HL-60 (cell line): ENCODE measurements around the gene KRT34.
"Not testable (repeated sequence)": the region's sequence is repeated elsewhere in the genome, so short reads cannot be mapped to it uniquely, and the experiment has no call there.

Experiments used
- DNase-seq, 2 experiments: peaks; one replicate each; pipeline ENCODE4 v3.0.0-alpha.2; 2010 to 2020; ENCODE audit warnings: low read depth in 1 of 2, low spot score in 1 of 2
- H3K27ac ChIP-seq: fragments of 250-450 bp; sonication (Bioruptor Pico); replicated peaks from 2 replicates; pipeline ENCODE4 v1.5.1; 2020; ENCODE audit warnings: mild to moderate bottlenecking, moderate library complexity
- H3K27me3 ChIP-seq: fragments of 250-450 bp; sonication (Bioruptor Pico); 2 replicates; pipeline ENCODE4 v1.5.1; 2021; ENCODE audit warnings: mild to moderate bottlenecking, moderate library complexity; ENCODE audit not compliant: insufficient read depth, poor library complexity, severe bottlenecking
- H3K4me3 ChIP-seq: replicated peaks from 2 replicates; pipeline ENCODE4 v1.5.1; 2011; ENCODE audit warnings: mild to moderate bottlenecking, control low read depth, low read length; ENCODE audit not compliant: insufficient read depth
- GABPA ChIP-seq: IDR thresholded peaks from 2 replicates; pipeline ENCODE4 v1.6.1; 2012; ENCODE audit warnings: low read depth
- POLR2AphosphoS5 ChIP-seq: IDR thresholded peaks from 2 replicates; pipeline ENCODE4 v1.6.1; 2012; ENCODE audit warnings: low read depth
- SPI1 ChIP-seq: IDR thresholded peaks from 2 replicates; pipeline ENCODE4 v1.6.1; 2012; ENCODE audit warnings: low read depth, mild to moderate bottlenecking, borderline replicate concordance
- long read RNA-seq: library from polyadenylated mRNA; unstranded; transcript quantifications from one replicate; pipeline ENCODE4 v2.0.0, GENCODE V29; 2020
- TF ChIP-seq, protein P1 (sequence below): IDR thresholded peaks from one replicate; pipeline ENCODE4 v1.5.1; 2011; ENCODE audit warnings: low read length, control low read depth, inconsistent platforms; ENCODE audit not compliant: insufficient read depth
- TF ChIP-seq, protein P2 (sequence below): IDR thresholded peaks from 2 replicates; pipeline ENCODE4 v1.6.1; 2012; ENCODE audit warnings: low read depth; ENCODE audit not compliant: insufficient replicate concordance

Gene KRT34
- long read RNA-seq = 0 reads

DNA sequence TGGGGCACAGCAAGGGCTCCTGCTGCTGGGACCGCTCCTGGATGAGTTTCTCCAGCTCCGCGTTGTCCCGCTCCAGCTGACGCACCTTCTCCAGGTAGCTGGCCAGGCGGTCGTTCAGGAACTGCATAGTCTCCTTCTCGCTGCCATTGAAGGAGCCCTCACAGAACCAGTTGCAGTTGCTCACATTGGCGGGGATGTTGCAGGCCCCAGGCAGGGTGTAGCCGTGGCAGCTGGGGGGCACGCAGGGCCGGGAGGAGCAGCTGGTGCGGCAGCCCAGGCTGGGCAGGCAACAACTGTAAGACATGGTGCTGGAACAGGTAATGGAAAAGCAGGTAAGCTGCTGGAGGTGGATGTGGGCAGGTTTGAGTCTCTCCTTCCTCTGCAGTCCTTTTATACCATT is at the start of gene KRT34:
Gene KRT34 (minus strand): TSS at position 364 of the 400 bp plus-strand sequence. CDS start 60 bp downstream, at position 304.
- not testable (repeated sequence) for DNase-seq, H3K27me3 ChIP-seq, H3K4me3 ChIP-seq, H3K27ac ChIP-seq

DNA sequence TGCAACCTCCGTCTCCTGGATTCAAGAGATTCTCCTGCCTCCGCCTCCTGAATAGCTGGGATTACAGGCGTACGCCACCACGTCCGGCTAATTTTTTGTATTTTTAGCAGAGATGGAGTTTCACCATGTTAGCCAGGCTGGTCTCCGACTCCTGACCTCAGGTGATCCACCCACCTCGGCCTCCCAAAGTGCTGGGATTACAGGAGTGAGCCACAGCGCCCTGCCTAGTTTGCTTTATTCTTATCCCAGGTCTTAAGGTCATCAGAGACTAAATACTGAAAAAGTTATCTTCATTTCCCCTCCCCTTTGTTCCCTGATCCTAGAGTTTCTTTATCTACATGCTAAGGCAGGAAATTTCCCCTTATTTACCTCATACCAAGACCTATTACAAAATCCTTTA is 48.3 kb upstream of the KRT34 start:
- not testable (repeated sequence) for H3K27me3 ChIP-seq, H3K4me3 ChIP-seq, H3K27ac ChIP-seq, DNase-seq

DNA sequence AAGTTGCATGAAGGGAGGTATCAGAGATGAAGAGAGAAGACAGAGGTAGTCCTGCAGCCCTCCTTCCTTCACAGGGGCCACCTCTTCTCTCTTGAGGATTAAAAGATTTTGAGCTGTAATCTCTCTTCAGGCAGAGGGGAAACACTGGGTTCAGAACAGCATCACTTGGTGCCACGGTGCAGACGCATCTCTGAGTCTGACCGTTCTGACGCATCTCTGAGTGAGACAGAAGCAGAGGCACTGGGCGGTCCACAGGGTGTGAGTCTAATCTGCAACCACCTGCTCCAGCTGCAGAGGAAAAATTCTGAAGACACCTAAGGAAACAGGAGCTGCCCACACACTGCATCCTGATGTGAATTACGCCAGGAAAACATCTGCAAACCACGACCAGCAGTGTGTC is 47.6 kb upstream of the KRT34 start:
- Histone ChIP-seq H3K27ac (no peak overlapping the region), H3K27me3 (peaks cover 2% of the 10 kb centered on the region), H3K4me3 (no peak overlapping the region)
- DNase-seq = no peak
- TF ChIP-seq, protein P1, sequence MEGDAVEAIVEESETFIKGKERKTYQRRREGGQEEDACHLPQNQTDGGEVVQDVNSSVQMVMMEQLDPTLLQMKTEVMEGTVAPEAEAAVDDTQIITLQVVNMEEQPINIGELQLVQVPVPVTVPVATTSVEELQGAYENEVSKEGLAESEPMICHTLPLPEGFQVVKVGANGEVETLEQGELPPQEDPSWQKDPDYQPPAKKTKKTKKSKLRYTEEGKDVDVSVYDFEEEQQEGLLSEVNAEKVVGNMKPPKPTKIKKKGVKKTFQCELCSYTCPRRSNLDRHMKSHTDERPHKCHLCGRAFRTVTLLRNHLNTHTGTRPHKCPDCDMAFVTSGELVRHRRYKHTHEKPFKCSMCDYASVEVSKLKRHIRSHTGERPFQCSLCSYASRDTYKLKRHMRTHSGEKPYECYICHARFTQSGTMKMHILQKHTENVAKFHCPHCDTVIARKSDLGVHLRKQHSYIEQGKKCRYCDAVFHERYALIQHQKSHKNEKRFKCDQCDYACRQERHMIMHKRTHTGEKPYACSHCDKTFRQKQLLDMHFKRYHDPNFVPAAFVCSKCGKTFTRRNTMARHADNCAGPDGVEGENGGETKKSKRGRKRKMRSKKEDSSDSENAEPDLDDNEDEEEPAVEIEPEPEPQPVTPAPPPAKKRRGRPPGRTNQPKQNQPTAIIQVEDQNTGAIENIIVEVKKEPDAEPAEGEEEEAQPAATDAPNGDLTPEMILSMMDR = no peak
- TF ChIP-seq GABPA (no peak), SPI1 (no peak), POLR2AphosphoS5 (no peak)
- TF ChIP-seq, protein P2, sequence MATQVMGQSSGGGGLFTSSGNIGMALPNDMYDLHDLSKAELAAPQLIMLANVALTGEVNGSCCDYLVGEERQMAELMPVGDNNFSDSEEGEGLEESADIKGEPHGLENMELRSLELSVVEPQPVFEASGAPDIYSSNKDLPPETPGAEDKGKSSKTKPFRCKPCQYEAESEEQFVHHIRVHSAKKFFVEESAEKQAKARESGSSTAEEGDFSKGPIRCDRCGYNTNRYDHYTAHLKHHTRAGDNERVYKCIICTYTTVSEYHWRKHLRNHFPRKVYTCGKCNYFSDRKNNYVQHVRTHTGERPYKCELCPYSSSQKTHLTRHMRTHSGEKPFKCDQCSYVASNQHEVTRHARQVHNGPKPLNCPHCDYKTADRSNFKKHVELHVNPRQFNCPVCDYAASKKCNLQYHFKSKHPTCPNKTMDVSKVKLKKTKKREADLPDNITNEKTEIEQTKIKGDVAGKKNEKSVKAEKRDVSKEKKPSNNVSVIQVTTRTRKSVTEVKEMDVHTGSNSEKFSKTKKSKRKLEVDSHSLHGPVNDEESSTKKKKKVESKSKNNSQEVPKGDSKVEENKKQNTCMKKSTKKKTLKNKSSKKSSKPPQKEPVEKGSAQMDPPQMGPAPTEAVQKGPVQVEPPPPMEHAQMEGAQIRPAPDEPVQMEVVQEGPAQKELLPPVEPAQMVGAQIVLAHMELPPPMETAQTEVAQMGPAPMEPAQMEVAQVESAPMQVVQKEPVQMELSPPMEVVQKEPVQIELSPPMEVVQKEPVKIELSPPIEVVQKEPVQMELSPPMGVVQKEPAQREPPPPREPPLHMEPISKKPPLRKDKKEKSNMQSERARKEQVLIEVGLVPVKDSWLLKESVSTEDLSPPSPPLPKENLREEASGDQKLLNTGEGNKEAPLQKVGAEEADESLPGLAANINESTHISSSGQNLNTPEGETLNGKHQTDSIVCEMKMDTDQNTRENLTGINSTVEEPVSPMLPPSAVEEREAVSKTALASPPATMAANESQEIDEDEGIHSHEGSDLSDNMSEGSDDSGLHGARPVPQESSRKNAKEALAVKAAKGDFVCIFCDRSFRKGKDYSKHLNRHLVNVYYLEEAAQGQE = no peak

DNA sequence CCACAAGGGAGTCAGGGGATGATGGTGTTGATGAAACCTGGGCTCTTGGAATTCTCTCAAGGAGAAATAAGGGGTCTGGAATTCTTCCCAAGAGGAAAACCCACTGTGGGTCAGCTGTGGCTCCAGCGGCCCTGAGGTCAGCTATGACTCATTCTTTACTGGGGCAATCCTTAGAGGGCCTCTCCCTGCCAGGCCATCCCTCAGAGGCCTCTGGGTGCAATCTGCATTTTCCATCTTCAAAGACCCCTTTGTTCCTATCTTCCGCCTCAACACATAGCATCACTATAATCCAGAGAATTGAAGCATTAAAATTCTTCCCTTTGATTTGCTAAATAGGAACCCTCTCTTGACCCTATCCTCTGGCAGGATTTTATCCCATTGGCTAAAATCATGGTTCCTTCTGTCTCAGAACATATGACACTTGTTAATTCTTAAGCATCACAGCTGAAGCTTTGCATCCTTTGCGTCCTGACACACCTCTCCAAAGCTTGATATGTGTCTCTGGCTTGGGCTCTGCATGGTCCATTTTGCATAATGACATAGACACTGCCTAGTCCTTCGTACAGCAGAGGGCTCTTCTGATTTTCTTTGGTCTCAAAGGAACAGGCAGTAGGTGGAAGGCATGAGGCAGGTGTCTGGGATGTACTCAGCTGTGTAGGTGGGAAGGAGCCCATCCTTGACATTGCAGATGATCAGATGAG is 46.6 kb upstream of the KRT34 start:
- H3K4me3 ChIP-seq = no peak overlapping the region
- peaks cover 2% of the 10 kb centered on the region for H3K27me3 ChIP-seq
- no peak overlapping the region for H3K27ac ChIP-seq

DNA sequence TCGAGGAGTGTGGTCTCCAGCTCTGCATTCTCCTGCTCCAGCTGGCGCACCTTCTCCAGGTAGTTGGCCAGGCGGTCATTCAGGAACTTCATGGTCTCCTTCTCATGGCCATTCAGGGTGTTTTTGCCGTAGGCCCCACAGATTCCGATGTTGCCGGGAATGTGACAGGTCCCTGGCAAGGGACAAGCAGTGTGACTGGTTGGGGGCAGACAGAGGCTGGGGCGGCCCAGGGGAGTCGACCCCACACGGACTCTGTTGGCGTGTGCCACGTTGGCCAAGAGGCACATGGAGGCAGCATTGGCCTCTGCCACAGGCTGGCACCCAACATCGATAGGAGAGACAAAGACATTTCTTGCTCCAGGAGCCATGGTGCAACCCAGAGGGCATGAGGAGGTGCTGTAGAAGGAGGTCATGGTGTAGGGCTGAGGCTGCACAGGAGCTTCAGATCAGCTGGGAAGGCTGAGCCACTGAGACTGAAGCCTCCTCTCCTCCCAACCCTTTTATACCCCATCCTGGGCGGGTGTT is 42.1 kb upstream of the KRT34 start, which contains the start of gene KRT37:
Gene KRT37 (minus strand): TSS at position 475 of the 525 bp plus-strand sequence. CDS start 62 bp downstream, at position 413.
- Histone ChIP-seq H3K4me3 (no peak within 1 kb of the TSS), H3K27ac (no peak within 1 kb of the TSS), H3K27me3 (no peaks in the 10 kb centered on the region)
- no peak for DNase-seq
- TF ChIP-seq POLR2AphosphoS5 = no peak
- TF ChIP-seq, protein P1 = no peak
- TF ChIP-seq SPI1 = no peak
- TF ChIP-seq, protein P2 = no peak
- no peak for TF ChIP-seq GABPA

More for the DNA sequence above, 46.6 kb upstream of the KRT34 start:
- DNase-seq = no peak
- TF ChIP-seq GABPA = no peak

DNA sequence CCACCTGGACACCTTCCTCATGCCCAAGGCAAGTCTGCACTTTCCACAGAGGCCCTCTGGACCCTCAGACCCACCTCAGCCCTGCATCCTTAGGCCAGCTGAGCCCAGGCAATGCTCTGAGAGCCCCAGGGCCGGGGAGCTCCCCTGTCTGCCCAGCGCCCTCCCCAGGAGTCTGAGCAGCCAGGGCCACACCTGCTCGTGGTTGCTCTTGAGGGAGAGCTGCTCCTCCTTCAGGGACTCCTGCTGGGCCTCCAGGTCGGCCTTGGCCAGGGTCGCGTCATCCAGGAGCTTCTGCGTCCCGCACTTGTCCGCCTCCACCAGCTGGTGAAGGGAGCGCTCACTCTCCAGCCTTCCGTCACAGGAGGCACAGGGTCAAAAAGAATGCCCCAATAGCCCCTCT is 40.5 kb upstream of the KRT34 start:
- H3K27me3 ChIP-seq, DNase-seq, H3K4me3 ChIP-seq, H3K27ac ChIP-seq: not testable (repeated sequence)
